Hepatocyte (in vitro differentiated cells): ENCODE measurements around the gene RABEP2. TPM values are rescaled to one million over a fixed set of nuclear protein-coding genes. Genes with fewer than 3 reads are reported as not detected.

Experiments
- DNase-seq: peaks from one replicate; pipeline ENCODE4 v3.0.0-alpha.2; 2016; ENCODE audit warnings: low spot score
- H2AFZ ChIP-seq: fragments of 200-600 bp; sonication (generic); 2 replicates; pipeline ENCODE4 v1.6.0; 2016; ENCODE audit warnings: antibody characterized with exemption, mild to moderate bottlenecking
- H3K27ac ChIP-seq: fragments of 200-600 bp; sonication (generic); 2 replicates; pipeline ENCODE4 v1.5.1; 2016; ENCODE audit warnings: mild to moderate bottlenecking
- H3K27me3 ChIP-seq: fragments of 200-600 bp; sonication (generic); 2 replicates; pipeline ENCODE4 v1.6.1; 2016
- H3K36me3 ChIP-seq: fragments of 200-600 bp; sonication (generic); replicated peaks from 2 replicates; pipeline ENCODE4 v1.5.1; 2016; ENCODE audit warnings: low read depth; ENCODE audit not compliant: insufficient read depth
- H3K4me1 ChIP-seq: fragments of 200-600 bp; sonication (generic); 2 replicates; pipeline ENCODE4 v1.5.1; 2016; ENCODE audit warnings: mild to moderate bottlenecking, moderate library complexity; ENCODE audit not compliant: insufficient read depth
- H3K4me2 ChIP-seq: fragments of 200-600 bp; sonication (generic); 2 replicates; pipeline ENCODE4 v1.6.0; 2016
- H3K4me3 ChIP-seq: fragments of 200-600 bp; sonication (generic); 2 replicates; pipeline ENCODE4 v1.5.1; 2016; ENCODE audit warnings: mild to moderate bottlenecking
- H3K79me2 ChIP-seq: fragments of 200-600 bp; sonication (generic); 2 replicates; pipeline ENCODE4 v1.6.0; 2017; ENCODE audit warnings: mild to moderate bottlenecking
- H3K9me2 ChIP-seq: fragments of 200-600 bp; sonication (generic); replicated peaks from 2 replicates; pipeline ENCODE4 v1.6.0; 2017; ENCODE audit warnings: mild to moderate bottlenecking; ENCODE audit not compliant: insufficient read depth
- H3K9me3 ChIP-seq: fragments of 200-600 bp; sonication (generic); 2 replicates; pipeline ENCODE4 v1.5.1; 2016; ENCODE audit warnings: low read depth, mild to moderate bottlenecking
- H4K20me1 ChIP-seq: fragments of 200-600 bp; sonication (generic); 2 replicates; pipeline ENCODE4 v1.6.0; 2016; ENCODE audit warnings: mild to moderate bottlenecking; ENCODE audit not compliant: insufficient read depth, poor library complexity, severe bottlenecking
- EZH2 ChIP-seq: fragments of 200-600 bp; sonication (generic); IDR thresholded peaks from 2 replicates; pipeline ENCODE4 v1.6.1; 2016; ENCODE audit warnings: antibody characterized with exemption, mild to moderate bottlenecking, borderline replicate concordance
- EZH2phosphoT487 ChIP-seq: fragments of 200-600 bp; sonication (generic); IDR thresholded peaks from one replicate; pipeline ENCODE4 v1.6.1; 2018; ENCODE audit warnings: antibody characterized with exemption, mild to moderate bottlenecking, low read depth, moderate library complexity; ENCODE audit not compliant: unreplicated experiment, severe bottlenecking
- WGBS: methylation state at CpG from one replicate; pipeline ENCODE4 v1.1.6; 2016; ENCODE audit warnings: low lambda C conversion rate; ENCODE audit errors: missing lambda C conversion rate; 5-methylcytosine and 5-hydroxymethylcytosine counted together
- polyA plus RNA-seq: library from polyadenylated mRNA; unstranded; fragments of >200 nt; fragmentation: Nextera tagmentation; extraction: Ambion mirVana; gene quantifications from 2 replicates; pipeline ENCODE4 v1.2.1, GENCODE V29; 2016
- total RNA-seq: library from RNA; depleted of rRNA; stranded (reverse); fragments of >200 nt; gene quantifications from 2 replicates; pipeline ENCODE4 v1.2.3, GENCODE V29; 2014
- TF ChIP-seq, protein P1 (sequence below): fragments of 200-600 bp; sonication (generic); IDR thresholded peaks from 2 replicates; pipeline ENCODE4 v1.5.1; 2016; ENCODE audit warnings: antibody characterized with exemption, mild to moderate bottlenecking; ENCODE audit not compliant: poor library complexity

The RABEP2 gene
- total and polyA plus RNA-seq, 2 experiments from 2014 or later = 30.3 to 37.2 TPM

DNA sequence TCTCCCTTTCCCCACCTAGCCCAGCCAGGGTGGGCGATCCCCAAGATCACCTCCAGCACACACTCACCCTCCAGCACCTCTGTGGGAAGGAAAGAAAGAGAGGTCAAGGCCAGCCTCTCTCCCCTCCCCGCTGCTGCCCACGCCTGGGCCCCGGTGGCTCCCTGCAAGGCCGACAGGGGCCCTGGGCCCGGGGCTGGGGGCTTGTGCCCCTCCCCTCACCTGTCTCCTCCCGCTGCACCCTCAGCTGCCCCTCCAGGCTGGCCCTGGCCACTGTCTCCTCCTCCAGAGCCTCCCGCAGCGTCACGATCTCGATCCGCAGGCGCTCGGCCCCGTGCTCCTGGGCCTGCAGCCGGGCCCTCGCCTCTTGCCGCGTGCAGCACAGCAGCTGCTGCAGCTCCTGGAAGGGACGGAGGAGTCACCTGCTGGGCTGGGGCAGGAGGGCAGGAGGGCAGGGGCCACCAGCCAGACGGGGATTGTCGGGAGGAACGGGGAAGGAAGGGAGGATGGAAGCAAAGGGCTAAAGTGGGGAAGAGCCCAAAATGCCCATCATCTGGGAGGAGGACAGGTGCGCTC lies 19.2 kb downstream of the RABEP2 start:
- H3K27ac ChIP-seq = no peak overlapping the region
- no peaks in the 10 kb centered on the region for H3K9me2 ChIP-seq
- H2AFZ ChIP-seq = no peak overlapping the region
- no peaks in the 10 kb centered on the region for H3K36me3 ChIP-seq
- H3K4me3 ChIP-seq = no peak overlapping the region
- TF ChIP-seq, protein P1, sequence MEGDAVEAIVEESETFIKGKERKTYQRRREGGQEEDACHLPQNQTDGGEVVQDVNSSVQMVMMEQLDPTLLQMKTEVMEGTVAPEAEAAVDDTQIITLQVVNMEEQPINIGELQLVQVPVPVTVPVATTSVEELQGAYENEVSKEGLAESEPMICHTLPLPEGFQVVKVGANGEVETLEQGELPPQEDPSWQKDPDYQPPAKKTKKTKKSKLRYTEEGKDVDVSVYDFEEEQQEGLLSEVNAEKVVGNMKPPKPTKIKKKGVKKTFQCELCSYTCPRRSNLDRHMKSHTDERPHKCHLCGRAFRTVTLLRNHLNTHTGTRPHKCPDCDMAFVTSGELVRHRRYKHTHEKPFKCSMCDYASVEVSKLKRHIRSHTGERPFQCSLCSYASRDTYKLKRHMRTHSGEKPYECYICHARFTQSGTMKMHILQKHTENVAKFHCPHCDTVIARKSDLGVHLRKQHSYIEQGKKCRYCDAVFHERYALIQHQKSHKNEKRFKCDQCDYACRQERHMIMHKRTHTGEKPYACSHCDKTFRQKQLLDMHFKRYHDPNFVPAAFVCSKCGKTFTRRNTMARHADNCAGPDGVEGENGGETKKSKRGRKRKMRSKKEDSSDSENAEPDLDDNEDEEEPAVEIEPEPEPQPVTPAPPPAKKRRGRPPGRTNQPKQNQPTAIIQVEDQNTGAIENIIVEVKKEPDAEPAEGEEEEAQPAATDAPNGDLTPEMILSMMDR = no peak
- TF ChIP-seq EZH2 (no peak), EZH2phosphoT487 (no peak)
- DNase-seq = no peak
- H3K79me2 ChIP-seq = no peaks in the 10 kb centered on the region
- no peaks in the 10 kb centered on the region for H3K4me1 ChIP-seq
- 96% methylated on average over 22 of the region's 24 CpGs for WGBS
- no peak overlapping the region for H3K4me2 ChIP-seq
- no peaks in the 10 kb centered on the region for H3K9me3 ChIP-seq
- H4K20me1 ChIP-seq = no peaks in the 10 kb centered on the region
- H3K27me3 ChIP-seq = no peaks in the 10 kb centered on the region

DNA sequence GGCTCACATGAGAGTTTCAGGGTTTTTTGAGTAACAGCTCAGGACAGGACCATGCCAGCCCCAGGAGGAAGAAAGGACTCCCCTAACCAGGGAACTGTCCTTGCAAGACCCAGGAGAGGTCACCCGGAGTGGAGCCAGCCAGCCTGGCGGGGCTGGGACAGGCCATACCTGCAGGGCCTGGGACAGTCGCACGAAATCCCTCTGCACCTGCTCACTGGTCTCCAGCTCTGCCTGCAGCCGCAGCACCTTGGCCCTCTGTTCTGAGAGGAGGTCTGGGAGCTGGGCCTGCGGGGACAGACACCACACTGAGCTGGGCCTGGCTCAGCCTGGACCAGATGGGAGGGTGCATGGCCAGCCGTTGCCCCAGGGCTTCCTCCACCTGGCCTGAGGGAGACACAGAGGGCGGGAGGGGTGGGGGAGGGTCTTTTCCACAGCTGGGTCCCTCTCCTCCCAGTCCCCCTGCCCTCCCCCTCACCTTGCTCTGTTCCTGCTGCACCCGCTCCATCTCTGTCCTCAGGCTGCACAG lies 19.7 kb downstream of the RABEP2 start:
- WGBS = 95% methylated on average over 7 of the region's 9 CpGs
- DNase-seq = no peak
- Histone ChIP-seq H3K4me1 (no peaks in the 10 kb centered on the region), H3K9me3 (no peaks in the 10 kb centered on the region), H3K4me3 (no peak overlapping the region), H3K36me3 (no peaks in the 10 kb centered on the region), H2AFZ (no peak overlapping the region), H3K9me2 (no peaks in the 10 kb centered on the region), H3K27ac (no peak overlapping the region), H3K4me2 (no peak overlapping the region), H3K79me2 (no peaks in the 10 kb centered on the region), H4K20me1 (no peaks in the 10 kb centered on the region), H3K27me3 (no peaks in the 10 kb centered on the region)
- no peak for TF ChIP-seq EZH2
- TF ChIP-seq, protein P1 = no peak
- TF ChIP-seq EZH2phosphoT487 = no peak

DNA sequence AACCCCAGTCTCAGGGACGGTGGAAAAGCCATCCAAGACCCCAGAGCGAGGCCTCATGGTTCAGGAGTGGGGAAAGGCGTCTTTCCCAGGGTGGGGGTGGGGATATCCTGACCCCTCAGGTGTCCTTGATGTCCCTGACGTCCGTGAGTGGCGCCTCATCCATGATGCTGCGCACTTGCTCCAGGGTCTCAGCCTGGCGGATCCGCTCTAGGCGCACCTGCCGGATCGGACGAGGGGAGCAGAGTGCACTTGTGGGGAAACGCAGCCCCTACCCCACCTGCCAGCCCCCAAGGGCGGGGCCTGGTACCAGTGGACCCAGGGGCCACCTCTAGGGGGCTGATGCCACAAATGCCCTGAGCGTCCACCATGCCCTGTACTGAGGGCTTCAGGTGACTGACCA lies 20.2 kb downstream of the RABEP2 start:
- Histone ChIP-seq H3K4me3 (no peak overlapping the region), H4K20me1 (no peaks in the 10 kb centered on the region), H3K36me3 (no peaks in the 10 kb centered on the region), H3K4me2 (no peak overlapping the region), H3K27ac (no peak overlapping the region), H3K79me2 (no peaks in the 10 kb centered on the region), H3K27me3 (no peaks in the 10 kb centered on the region), H3K9me3 (no peaks in the 10 kb centered on the region), H2AFZ (no peak overlapping the region), H3K4me1 (no peaks in the 10 kb centered on the region), H3K9me2 (no peaks in the 10 kb centered on the region)
- DNase-seq = no peak
- WGBS = 90% methylated on average over 16 of the region's 16 CpGs
- TF ChIP-seq EZH2 (no peak), EZH2phosphoT487 (no peak)
- TF ChIP-seq, protein P1 = no peak
